K562 (cell line): ENCODE data around the gene CCM2. TPM values are rescaled to one million over a fixed set of nuclear protein-coding genes. Genes with fewer than 3 reads are reported as not detected.

Experiments
- ARID1B ChIP-seq: fragments of 450-650 bp; IDR thresholded peaks from 2 replicates; pipeline ENCODE4 v1.6.1; 2016; ENCODE audit warnings: antibody characterized with exemption, mild to moderate bottlenecking, inconsistent platforms
- ATF7 ChIP-seq: fragments of 450-650 bp; IDR thresholded peaks from 2 replicates; pipeline ENCODE4 v1.7.1; 2014; ENCODE audit warnings: mild to moderate bottlenecking, moderate library complexity
- DIDO1 ChIP-seq: fragments of 450-650 bp; IDR thresholded peaks from 2 replicates; pipeline ENCODE4 v1.6.1; 2016; ENCODE audit warnings: low read depth, missing biosample characterization, missing genetic modification characterization
- JUND ChIP-seq, 2 experiments: IDR thresholded peaks; 2 replicates in 1 of 2; 3 replicates in 1 of 2; pipeline ENCODE4 v1.6.1; 2011; ENCODE audit warnings: borderline replicate concordance in 2 of 2, low read depth in 2 of 2, low read length in 2 of 2, improper control_type of control experiment in 1 of 2, missing biosample characterization in 1 of 2, missing genetic modification characterization in 1 of 2, missing genetic modification reagents in 1 of 2
- TCF3 ChIP-seq: sonication (generic); formaldehyde crosslinking; IDR thresholded peaks from 2 replicates; pipeline ENCODE4 v1.4.0; 2020; ENCODE audit warnings: mild to moderate bottlenecking, missing genetic modification reagents
- ZNF707 ChIP-seq: fragments of 250-450 bp; sonication (Bioruptor Pico); conservative IDR thresholded peaks from 2 replicates; pipeline ENCODE4 v1.8.0; 2022; ENCODE audit warnings: inconsistent platforms, mild to moderate bottlenecking, moderate library complexity
- polyA plus RNA-seq, 8 experiments: library from polyadenylated mRNA; depleted of rRNA in 4 of 8; stranded (reverse) in 5 of 8; unstranded in 3 of 8; fragments of >200 nt; fragmentation: Nextera tagmentation in 2 of 8; fragmentation: Illumina TruSeq in 1 of 8; extraction: Ambion mirVana in 2 of 8; extraction: Trizol in 1 of 8; gene quantifications; 2 replicates each; pipeline versions ENCODE4 v1.2.1 to v1.2.3, GENCODE V29; 2011 to 2014; ENCODE audit warnings: inconsistent platforms in 1 of 8, missing spikeins in 1 of 8
- total RNA-seq, 7 experiments: library from RNA; depleted of rRNA in 6 of 7; stranded (reverse); fragments of >200 nt in 6 of 7; fragmentation: Illumina TruSeq in 2 of 7; extraction: Trizol in 2 of 7; gene quantifications; 2 replicates each; pipeline versions ENCODE4 v1.2.1 to v1.2.3, GENCODE V29; 2011 to 2021; ENCODE audit warnings: low replicate concordance in 1 of 7
- TF ChIP-seq, protein P1 (sequence below): fragments of 150-350 bp; IDR thresholded peaks from 2 replicates; pipeline ENCODE4 v1.6.1; 2014; ENCODE audit warnings: low read depth, mild to moderate bottlenecking, low read length, borderline replicate concordance
- TF ChIP-seq, protein P2 (sequence below): sonication (generic); formaldehyde crosslinking; IDR thresholded peaks from 2 replicates; pipeline ENCODE4 v1.8.1; 2022; ENCODE audit warnings: missing genetic modification reagents
- TF ChIP-seq, protein P3 (sequence below), 2 experiments: fragments of 450-650 bp in 1 of 2; sonication (generic) in 1 of 2; formaldehyde crosslinking in 1 of 2; IDR thresholded peaks in 1 of 2; conservative IDR thresholded peaks in 1 of 2; 2 replicates each; pipeline versions ENCODE4 v1.6.1 to v1.8.1; 2016 to 2023; ENCODE audit warnings: mild to moderate bottlenecking in 2 of 2, moderate library complexity in 2 of 2, inconsistent platforms in 1 of 2, missing genetic modification reagents in 1 of 2
- TF ChIP-seq, protein P4 (sequence below): sonication (generic); formaldehyde crosslinking; IDR thresholded peaks from 2 replicates; pipeline ENCODE4 v1.8.0; 2022; ENCODE audit warnings: missing genetic modification reagents, mild to moderate bottlenecking, moderate library complexity, borderline replicate concordance
- TF ChIP-seq, protein P5 (sequence below): fragments of 250-450 bp; sonication (Bioruptor Pico); IDR thresholded peaks from 2 replicates; pipeline ENCODE4 v1.8.0; 2022; ENCODE audit warnings: moderate library complexity, mild to moderate bottlenecking, inconsistent platforms
- TF ChIP-seq, protein P6 (sequence below): fragments of 450-650 bp; IDR thresholded peaks from 2 replicates; pipeline ENCODE4 v1.6.1; 2017; ENCODE audit warnings: antibody characterized with exemption, mild to moderate bottlenecking

The CCM2 gene
- total and polyA plus RNA-seq, 9 of the 15 experiments (the other 6 are each of a cell fraction or from before 2014, with no cell fraction given), result 0.41 to 38.6 (median 25.9) TPM

DNA sequence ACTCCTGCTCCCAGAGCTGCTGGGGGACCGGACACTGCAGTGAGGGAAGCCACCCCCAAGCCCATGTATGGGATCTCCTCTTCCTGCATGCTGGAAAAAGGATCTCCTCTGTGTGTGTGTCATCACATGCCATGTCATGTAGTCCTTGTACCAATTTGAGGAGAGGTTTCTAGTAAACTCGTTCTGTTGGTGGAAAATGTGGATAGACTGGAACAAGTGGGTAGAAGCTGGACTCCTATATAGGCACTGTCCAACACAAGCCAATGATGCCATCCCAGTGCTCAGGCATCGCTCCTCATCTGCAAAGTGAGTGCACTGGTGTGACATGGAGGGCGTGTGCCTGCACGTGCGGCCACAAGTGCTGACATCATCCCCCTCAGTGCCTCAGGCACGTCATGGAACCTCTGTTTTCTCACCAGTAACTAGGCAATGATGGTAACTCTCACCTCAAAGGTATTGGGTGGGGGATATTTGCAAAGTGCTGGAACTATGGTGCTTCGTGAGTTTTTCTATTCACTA lies 40.5 kb upstream of the CCM2 start (continued):
- TF ChIP-seq, protein P1, sequence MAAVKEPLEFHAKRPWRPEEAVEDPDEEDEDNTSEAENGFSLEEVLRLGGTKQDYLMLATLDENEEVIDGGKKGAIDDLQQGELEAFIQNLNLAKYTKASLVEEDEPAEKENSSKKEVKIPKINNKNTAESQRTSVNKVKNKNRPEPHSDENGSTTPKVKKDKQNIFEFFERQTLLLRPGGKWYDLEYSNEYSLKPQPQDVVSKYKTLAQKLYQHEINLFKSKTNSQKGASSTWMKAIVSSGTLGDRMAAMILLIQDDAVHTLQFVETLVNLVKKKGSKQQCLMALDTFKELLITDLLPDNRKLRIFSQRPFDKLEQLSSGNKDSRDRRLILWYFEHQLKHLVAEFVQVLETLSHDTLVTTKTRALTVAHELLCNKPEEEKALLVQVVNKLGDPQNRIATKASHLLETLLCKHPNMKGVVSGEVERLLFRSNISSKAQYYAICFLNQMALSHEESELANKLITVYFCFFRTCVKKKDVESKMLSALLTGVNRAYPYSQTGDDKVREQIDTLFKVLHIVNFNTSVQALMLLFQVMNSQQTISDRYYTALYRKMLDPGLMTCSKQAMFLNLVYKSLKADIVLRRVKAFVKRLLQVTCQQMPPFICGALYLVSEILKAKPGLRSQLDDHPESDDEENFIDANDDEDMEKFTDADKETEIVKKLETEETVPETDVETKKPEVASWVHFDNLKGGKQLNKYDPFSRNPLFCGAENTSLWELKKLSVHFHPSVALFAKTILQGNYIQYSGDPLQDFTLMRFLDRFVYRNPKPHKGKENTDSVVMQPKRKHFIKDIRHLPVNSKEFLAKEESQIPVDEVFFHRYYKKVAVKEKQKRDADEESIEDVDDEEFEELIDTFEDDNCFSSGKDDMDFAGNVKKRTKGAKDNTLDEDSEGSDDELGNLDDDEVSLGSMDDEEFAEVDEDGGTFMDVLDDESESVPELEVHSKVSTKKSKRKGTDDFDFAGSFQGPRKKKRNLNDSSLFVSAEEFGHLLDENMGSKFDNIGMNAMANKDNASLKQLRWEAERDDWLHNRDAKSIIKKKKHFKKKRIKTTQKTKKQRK, result no peak
- TF ChIP-seq, protein P2, sequence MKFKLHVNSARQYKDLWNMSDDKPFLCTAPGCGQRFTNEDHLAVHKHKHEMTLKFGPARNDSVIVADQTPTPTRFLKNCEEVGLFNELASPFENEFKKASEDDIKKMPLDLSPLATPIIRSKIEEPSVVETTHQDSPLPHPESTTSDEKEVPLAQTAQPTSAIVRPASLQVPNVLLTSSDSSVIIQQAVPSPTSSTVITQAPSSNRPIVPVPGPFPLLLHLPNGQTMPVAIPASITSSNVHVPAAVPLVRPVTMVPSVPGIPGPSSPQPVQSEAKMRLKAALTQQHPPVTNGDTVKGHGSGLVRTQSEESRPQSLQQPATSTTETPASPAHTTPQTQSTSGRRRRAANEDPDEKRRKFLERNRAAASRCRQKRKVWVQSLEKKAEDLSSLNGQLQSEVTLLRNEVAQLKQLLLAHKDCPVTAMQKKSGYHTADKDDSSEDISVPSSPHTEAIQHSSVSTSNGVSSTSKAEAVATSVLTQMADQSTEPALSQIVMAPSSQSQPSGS (CRISPR knock-in tag), result peak; percentile 61; the same call in 1 of the 2 replicates
- TF ChIP-seq, protein P3, sequence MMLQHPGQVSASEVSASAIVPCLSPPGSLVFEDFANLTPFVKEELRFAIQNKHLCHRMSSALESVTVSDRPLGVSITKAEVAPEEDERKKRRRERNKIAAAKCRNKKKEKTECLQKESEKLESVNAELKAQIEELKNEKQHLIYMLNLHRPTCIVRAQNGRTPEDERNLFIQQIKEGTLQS (IDR thresholded peaks at IDR 0.05), result peak; percentile 94
- TF ChIP-seq, protein P3 (CRISPR knock-in tag; conservative IDR thresholded peaks at IDR 0.05), result peak; percentile 92
- 0 out of 2 replicates have a peak, but pooled peaks have one; percentile 59 for TF ChIP-seq DIDO1
- peak; percentile 41 for TF ChIP-seq TCF3 (CRISPR knock-in tag)
- TF ChIP-seq ARID1B, result peak; percentile 39; the same call in 1 of the 2 replicates
- TF ChIP-seq ATF7, result peak; percentile 92
- TF ChIP-seq, protein P4, sequence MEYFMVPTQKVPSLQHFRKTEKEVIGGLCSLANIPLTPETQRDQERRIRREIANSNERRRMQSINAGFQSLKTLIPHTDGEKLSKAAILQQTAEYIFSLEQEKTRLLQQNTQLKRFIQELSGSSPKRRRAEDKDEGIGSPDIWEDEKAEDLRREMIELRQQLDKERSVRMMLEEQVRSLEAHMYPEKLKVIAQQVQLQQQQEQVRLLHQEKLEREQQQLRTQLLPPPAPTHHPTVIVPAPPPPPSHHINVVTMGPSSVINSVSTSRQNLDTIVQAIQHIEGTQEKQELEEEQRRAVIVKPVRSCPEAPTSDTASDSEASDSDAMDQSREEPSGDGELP (CRISPR knock-in tag), result 0 out of 2 replicates have a peak, but pooled peaks have one; percentile 40
- TF ChIP-seq, protein P5, sequence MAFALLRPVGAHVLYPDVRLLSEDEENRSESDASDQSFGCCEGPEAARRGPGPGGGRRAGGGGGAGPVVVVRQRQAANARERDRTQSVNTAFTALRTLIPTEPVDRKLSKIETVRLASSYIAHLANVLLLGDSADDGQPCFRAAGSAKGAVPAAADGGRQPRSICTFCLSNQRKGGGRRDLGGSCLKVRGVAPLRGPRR, result no peak
- TF ChIP-seq JUND (IDR thresholded peaks at IDR 0.05; ENCODE audit: borderline replicate concordance, low read depth, low read length), result peak; percentile 76
- peak; percentile 94; the same call in 2 of the 3 replicates for TF ChIP-seq JUND (tag; IDR thresholded peaks at IDR 0.05; ENCODE audit: borderline replicate concordance, low read depth, low read length)
- TF ChIP-seq, protein P6, sequence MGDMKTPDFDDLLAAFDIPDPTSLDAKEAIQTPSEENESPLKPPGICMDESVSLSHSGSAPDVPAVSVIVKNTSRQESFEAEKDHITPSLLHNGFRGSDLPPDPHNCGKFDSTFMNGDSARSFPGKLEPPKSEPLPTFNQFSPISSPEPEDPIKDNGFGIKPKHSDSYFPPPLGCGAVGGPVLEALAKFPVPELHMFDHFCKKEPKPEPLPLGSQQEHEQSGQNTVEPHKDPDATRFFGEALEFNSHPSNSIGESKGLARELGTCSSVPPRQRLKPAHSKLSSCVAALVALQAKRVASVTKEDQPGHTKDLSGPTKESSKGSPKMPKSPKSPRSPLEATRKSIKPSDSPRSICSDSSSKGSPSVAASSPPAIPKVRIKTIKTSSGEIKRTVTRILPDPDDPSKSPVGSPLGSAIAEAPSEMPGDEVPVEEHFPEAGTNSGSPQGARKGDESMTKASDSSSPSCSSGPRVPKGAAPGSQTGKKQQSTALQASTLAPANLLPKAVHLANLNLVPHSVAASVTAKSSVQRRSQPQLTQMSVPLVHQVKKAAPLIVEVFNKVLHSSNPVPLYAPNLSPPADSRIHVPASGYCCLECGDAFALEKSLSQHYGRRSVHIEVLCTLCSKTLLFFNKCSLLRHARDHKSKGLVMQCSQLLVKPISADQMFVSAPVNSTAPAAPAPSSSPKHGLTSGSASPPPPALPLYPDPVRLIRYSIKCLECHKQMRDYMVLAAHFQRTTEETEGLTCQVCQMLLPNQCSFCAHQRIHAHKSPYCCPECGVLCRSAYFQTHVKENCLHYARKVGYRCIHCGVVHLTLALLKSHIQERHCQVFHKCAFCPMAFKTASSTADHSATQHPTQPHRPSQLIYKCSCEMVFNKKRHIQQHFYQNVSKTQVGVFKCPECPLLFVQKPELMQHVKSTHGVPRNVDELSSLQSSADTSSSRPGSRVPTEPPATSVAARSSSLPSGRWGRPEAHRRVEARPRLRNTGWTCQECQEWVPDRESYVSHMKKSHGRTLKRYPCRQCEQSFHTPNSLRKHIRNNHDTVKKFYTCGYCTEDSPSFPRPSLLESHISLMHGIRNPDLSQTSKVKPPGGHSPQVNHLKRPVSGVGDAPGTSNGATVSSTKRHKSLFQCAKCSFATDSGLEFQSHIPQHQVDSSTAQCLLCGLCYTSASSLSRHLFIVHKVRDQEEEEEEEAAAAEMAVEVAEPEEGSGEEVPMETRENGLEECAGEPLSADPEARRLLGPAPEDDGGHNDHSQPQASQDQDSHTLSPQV, result peak; percentile 47; the same call in 1 of the 2 replicates
- TF ChIP-seq ZNF707, result no peak
